DOHH2 (cell line): ENCODE measurements around the gene DCDC1.

Experiments used
- H3F3A ChIP-seq: fragments of 200-600 bp; sonication (generic), shearing (Covaris generic); 2 replicates; pipeline ENCODE4 v1.6.0; 2016; ENCODE audit warnings: antibody characterized with exemption, mild to moderate bottlenecking; ENCODE audit not compliant: control insufficient read depth, insufficient read depth
- H3K27ac ChIP-seq: fragments of 200-600 bp; sonication (generic); 2 replicates; pipeline ENCODE4 v1.5.1; 2014; ENCODE audit warnings: low read depth, mild to moderate bottlenecking, low read length, moderate library complexity
- H3K27me3 ChIP-seq: fragments of 200-600 bp; sonication (generic); 2 replicates; pipeline ENCODE4 v1.6.1; 2014; ENCODE audit warnings: mild to moderate bottlenecking, low read length, mixed read lengths; ENCODE audit not compliant: control insufficient read depth
- H3K36me3 ChIP-seq: fragments of 200-600 bp; sonication (generic); 2 replicates; pipeline ENCODE4 v1.6.1; 2014; ENCODE audit warnings: mild to moderate bottlenecking, low read length, moderate library complexity, mixed read lengths; ENCODE audit not compliant: control insufficient read depth
- H3K4me1 ChIP-seq: fragments of 200-600 bp; sonication (generic); 2 replicates; pipeline ENCODE4 v1.6.1; 2014; ENCODE audit warnings: mild to moderate bottlenecking, low read length, mixed read lengths; ENCODE audit not compliant: control insufficient read depth
- H3K4me2 ChIP-seq: fragments of 200-600 bp; sonication (generic); 2 replicates; pipeline ENCODE4 v1.6.0; 2014; ENCODE audit warnings: mild to moderate bottlenecking, low read length, moderate library complexity
- H3K4me3 ChIP-seq: fragments of 200-600 bp; sonication (generic); 2 replicates; pipeline ENCODE4 v1.5.1; 2014; ENCODE audit warnings: mild to moderate bottlenecking, low read length, mixed read lengths
- H3K79me2 ChIP-seq: fragments of 200-600 bp; sonication (generic); 2 replicates; pipeline ENCODE4 v1.6.1; 2014; ENCODE audit warnings: mild to moderate bottlenecking, low read length, mixed read lengths; ENCODE audit not compliant: control insufficient read depth
- H3K9me2 ChIP-seq: fragments of 200-600 bp; sonication (generic); replicated peaks from 2 replicates; pipeline ENCODE4 v1.6.1; 2014; ENCODE audit warnings: mild to moderate bottlenecking, low read length, mixed read lengths; ENCODE audit not compliant: control insufficient read depth
- H3K9me3 ChIP-seq: fragments of 200-600 bp; sonication (generic); 2 replicates; pipeline ENCODE4 v1.6.1; 2014; ENCODE audit warnings: antibody characterized with exemption, low read length, mixed read lengths; ENCODE audit not compliant: control insufficient read depth, insufficient read depth
- H4K20me1 ChIP-seq: fragments of 200-600 bp; sonication (generic); 2 replicates; pipeline ENCODE4 v1.6.0; 2014; ENCODE audit warnings: low read depth, mild to moderate bottlenecking, antibody characterized with exemption, low read length, moderate library complexity; ENCODE audit not compliant: control insufficient read depth, insufficient read depth
- EZH2phosphoT487 ChIP-seq: fragments of 200-600 bp; sonication (generic); IDR thresholded peaks from 2 replicates; pipeline ENCODE4 v1.6.1; 2017; ENCODE audit warnings: borderline replicate concordance, mild to moderate bottlenecking, antibody characterized with exemption, low read length, moderate library complexity, mixed read lengths
- TF ChIP-seq, protein P1 (sequence below): fragments of 200-600 bp; sonication (generic); IDR thresholded peaks from one replicate; pipeline ENCODE4 v1.5.1; 2014; ENCODE audit warnings: antibody characterized with exemption, mild to moderate bottlenecking, low read depth, low read length; ENCODE audit not compliant: poor library complexity, severe bottlenecking

DCDC1 gene

DNA sequence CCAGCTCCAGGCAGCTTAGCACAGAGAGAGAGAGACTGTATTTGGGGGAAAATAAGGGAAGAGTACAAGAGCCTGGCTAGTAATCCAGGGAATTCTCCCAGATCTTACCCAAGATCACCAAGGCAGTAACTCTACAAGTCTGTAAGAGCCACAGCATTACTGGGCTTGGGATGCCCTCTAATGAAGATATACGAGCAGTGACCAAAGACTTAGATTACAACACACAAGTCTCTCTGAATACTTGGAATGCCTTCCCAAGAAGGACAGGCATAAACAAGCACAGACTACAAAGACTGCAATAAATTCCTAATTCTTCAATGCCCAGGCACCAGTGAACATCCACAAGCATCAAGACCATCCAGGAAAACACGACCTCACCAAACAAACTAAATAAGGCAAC, 17.8 kb upstream of the DCDC1 start:
- H3K27me3 ChIP-seq: no peaks in the 10 kb centered on the region
- no peak for TF ChIP-seq EZH2phosphoT487
- TF ChIP-seq, protein P1, sequence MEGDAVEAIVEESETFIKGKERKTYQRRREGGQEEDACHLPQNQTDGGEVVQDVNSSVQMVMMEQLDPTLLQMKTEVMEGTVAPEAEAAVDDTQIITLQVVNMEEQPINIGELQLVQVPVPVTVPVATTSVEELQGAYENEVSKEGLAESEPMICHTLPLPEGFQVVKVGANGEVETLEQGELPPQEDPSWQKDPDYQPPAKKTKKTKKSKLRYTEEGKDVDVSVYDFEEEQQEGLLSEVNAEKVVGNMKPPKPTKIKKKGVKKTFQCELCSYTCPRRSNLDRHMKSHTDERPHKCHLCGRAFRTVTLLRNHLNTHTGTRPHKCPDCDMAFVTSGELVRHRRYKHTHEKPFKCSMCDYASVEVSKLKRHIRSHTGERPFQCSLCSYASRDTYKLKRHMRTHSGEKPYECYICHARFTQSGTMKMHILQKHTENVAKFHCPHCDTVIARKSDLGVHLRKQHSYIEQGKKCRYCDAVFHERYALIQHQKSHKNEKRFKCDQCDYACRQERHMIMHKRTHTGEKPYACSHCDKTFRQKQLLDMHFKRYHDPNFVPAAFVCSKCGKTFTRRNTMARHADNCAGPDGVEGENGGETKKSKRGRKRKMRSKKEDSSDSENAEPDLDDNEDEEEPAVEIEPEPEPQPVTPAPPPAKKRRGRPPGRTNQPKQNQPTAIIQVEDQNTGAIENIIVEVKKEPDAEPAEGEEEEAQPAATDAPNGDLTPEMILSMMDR: no peak
- no peak overlapping the region for H3K4me3 ChIP-seq

DNA sequence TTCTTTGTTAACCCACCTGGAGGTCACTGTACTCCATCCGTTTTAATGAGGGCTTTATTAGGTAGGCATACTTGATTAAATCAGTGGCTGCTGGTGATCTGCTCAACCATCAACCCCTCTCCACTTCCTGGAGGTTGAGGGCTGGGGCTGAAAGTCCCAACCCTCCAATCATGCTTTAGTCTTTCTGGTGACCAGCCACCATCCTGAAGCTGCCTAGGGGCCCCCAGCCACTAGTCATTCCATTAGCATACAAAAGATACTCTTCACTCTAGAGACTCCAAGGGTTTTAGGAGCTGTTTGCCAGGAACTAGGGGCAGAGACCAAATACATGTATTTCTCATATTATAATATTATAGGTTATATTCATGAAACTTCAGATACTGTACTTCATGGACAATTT, 13.6 kb upstream of the DCDC1 start:
- Histone ChIP-seq H3K9me2 (no peaks in the 10 kb centered on the region), H3K4me2 (no peak overlapping the region), H3K4me1 (no peaks in the 10 kb centered on the region), H3F3A (no peaks in the 10 kb centered on the region), H3K27ac (no peak overlapping the region), H3K9me3 (no peaks in the 10 kb centered on the region), H4K20me1 (no peaks in the 10 kb centered on the region), H3K79me2 (peaks cover 3% of the 10 kb centered on the region; the same call in 1 of the 2 replicates), H3K36me3 (no peaks in the 10 kb centered on the region), H3K4me3 (no peak overlapping the region), H3K27me3 (no peaks in the 10 kb centered on the region)
- TF ChIP-seq, protein P1: no peak
- no peak for TF ChIP-seq EZH2phosphoT487

More for the DNA sequence above, 17.8 kb upstream of the DCDC1 start:
- Histone ChIP-seq H3K36me3 (no peaks in the 10 kb centered on the region), H4K20me1 (no peaks in the 10 kb centered on the region), H3K79me2 (no peaks in the 10 kb centered on the region), H3K27ac (no peak overlapping the region), H3K9me3 (no peaks in the 10 kb centered on the region), H3F3A (no peaks in the 10 kb centered on the region), H3K4me1 (no peaks in the 10 kb centered on the region), H3K4me2 (no peak overlapping the region), H3K9me2 (no peaks in the 10 kb centered on the region)

DNA sequence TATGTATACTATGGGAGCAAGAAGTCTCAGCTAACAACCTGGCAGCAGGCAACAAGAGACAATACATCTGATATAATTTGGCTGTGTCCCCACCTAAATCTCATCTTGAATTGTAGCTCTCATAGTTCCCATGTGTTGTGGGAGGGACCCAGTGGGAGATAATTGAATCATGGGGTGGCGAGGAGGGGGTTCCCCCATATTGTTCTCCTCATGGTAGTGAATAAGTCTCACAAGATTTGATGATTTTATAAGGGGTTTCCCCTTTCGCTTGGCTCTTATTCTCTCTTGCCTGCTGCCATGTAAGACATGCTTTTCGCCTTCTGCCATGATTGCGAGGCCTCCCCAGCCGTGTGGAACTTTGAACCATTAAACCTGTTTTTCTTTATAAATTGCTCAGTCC, 6.3 kb upstream of the DCDC1 start:
- Histone ChIP-seq H3K4me1 (peaks cover 2% of the 10 kb centered on the region), H3K79me2 (peaks cover 16% of the 10 kb centered on the region), H3K9me3 (no peaks in the 10 kb centered on the region), H3F3A (no peaks in the 10 kb centered on the region), H3K4me2 (no peak overlapping the region), H3K27ac (no peak overlapping the region), H3K36me3 (peaks cover 3% of the 10 kb centered on the region; the same call in 1 of the 2 replicates), H3K27me3 (no peaks in the 10 kb centered on the region), H4K20me1 (no peaks in the 10 kb centered on the region), H3K9me2 (no peaks in the 10 kb centered on the region), H3K4me3 (no peak overlapping the region)
- TF ChIP-seq, protein P1: no peak
- TF ChIP-seq EZH2phosphoT487: no peak
